Measurements from ENCODE around the gene ANKRD34C. TPM values are rescaled to one million over a fixed set of nuclear protein-coding genes. Genes with fewer than 3 reads are reported as not detected.

Gene ANKRD34C
- not detected for total RNA-seq

DNA sequence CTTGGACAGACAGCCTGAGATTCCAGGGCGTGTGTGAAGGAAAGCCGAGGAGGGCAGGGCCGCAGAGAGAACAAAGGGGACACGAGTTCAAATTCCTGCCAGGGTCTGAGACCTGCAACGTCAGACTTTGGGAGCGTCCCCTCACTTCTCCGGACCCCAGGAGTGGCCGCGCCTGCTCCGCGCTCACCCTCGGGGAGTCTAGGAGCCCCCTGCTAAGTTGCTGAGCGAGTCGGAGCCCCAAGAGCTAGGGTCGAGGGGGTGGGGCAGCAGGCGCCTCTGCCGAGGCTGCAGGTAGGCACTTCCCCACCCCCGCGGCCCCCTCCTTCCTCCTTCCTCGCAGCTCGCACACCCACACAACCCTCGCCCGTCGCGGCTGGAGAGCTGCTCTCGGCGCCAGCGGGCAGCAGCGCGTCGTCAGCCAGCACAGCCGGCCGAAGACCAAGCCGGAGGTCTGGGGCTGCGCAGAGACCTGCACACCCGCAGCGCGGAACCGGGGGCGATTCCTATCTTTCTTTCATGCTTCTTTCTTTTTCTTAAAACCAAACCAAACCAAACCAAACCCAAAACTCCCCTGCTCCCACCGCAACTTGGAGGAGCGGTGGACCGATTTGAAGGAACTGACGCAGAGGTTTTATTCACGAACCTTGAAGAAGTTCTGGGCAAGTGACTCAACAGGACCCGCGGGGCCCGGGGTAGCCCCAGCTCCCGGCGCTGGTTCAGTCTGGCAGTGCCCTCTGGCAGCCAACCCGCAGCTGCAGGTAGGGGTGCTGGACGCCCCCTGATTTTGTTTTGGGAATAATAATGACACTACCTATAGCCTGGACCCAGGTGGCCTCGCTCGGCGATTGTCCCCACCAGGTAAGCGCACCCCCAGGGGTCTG is at the start of gene ANKRD34C:
TSS of gene ANKRD34C (plus strand) at position 352 of the 881 bp plus-strand sequence. CDS start 10,563 bp downstream, outside the sequence.
- DNase-seq = no peak

DNA sequence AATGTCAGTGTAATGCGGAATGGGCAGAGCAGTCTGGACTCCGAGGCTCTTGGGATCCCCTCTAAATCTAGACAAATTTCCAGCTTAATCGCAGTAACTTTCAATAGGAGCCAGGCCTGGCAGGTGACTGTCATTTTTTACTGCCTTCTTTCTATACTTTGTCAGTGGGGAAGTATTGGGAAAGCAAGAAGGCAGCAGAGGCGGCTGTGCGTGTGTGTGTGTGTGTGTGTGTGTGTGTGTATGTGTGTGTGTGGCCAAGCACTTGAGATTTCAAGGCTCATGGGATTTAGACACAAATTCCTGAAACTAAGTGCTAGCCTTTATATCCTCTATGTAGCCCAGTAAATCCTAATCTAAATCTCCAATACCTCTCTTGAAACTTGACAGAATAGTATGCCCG is 49.3 kb upstream of the ANKRD34C start:
- no peak for DNase-seq

DNA sequence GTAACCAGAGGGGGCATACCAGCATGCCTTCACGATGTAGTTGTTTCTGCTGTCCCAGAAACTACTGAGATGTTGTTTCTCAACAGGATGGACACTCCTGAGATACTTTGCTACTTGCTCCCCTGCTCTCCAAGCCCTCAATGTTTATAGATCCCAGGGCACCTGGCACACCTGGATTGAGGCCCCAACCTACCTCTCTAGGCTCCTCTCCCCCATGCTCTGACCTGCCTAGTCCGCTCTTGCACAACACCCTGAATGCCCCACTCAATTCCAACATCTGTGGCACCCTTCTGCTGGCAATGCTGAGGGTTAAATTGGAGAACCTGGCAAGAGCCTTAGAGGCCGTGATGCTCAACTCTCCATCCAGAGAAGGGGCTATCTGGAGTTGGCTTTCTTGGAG is 42.5 kb upstream of the ANKRD34C start:
- DNase-seq = no peak

- DNase-seq = no peak
Observed at GRCh38 chr15:79243723-79244122, 38.8 kb upstream of the ANKRD34C start.

DNA sequence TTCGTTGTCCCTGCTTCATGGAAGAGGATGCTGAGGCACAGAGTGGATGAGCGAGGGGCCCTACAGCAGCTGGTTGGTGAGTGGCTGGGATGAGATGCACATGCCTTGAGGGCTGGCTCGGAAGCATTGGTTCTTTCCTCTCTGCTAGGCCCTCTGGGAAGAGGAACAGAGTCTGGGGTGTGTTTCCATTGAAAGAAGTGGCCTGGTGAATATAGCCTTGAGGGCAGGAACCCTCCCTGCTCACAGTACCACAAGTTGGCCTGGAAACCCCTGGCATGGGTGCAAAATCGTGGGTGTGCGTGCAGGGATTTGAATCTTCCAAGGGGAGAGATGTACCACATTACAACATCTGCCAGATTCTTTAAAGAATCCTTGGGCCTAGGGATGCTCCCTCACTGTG is 37.6 kb upstream of the ANKRD34C start:
- no peak for DNase-seq

- DNase-seq = no peak
Observed at GRCh38 chr15:79248183-79248582, 34.3 kb upstream of the ANKRD34C start.

DNA sequence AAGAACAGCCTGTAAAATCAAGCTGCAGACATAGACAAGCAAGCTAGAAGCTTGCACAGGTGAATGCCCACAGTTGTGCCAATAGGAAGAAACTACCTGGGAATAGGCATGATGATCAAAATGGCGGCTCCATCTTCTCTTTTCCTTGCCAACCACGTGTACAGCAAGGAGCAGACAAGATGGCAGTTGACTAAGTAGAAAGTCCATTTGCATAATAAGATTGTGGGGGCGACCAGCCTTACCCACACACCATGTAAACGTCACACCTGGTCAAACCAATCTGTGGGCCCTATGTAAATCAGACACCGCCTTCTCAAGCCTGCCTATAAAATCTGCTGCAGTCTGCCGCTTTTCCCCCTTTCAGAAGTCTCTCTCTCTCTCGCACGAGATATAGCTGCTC is 25.1 kb upstream of the ANKRD34C start:
- no peak for DNase-seq

- DNase-seq = no peak
Observed at GRCh38 chr15:79261836-79262235, 20.7 kb upstream of the ANKRD34C start.

DNA sequence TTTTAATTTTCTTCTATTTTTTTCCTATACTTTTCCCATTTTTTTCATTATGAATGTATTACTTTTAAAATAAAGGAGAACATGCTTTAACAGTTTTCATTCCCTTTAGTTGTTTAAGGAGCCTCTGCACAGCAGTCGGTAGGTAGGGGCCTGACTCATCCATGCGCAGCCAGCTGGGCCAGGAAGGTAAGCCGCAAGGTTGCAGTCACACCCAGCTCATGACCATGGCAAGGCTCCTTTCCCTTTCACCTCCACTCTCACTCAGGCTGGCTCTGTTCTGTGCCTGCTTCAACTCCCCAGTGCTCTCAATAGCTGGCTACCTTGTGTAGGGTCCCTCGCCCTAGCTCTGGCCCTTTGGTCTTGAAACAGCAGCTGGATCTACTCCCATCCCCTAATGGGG is 17.4 kb upstream of the ANKRD34C start:
- no peak for DNase-seq

DNA sequence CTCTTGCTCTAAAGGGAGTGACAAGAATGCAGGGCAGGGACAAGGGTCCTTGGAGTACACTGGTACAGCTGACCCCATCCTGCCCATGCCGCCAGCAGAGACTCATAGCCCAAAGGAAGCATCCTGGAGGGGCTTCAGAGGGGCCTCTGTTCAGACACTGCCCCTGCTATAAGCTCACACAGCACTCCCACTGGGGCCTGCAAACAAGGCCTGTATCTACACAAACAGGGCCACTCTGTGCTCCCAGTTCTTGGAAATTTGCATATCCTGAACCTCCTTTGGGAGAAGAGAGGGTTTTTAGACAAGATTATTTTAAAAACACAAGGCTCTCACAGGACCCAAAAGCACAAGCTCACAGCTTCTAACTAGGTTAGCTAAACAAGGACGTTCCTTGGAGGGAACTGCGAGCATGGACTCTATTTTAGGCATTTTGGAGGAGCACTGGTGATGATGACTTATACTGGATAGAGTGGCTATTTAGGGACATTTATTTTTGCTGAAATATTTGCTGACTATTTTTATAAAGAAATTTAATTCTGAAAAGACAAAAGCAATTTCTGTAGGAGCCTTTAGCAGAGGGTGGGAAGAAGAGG is 16.4 kb upstream of the ANKRD34C start:
- DNase-seq = no peak

DNA sequence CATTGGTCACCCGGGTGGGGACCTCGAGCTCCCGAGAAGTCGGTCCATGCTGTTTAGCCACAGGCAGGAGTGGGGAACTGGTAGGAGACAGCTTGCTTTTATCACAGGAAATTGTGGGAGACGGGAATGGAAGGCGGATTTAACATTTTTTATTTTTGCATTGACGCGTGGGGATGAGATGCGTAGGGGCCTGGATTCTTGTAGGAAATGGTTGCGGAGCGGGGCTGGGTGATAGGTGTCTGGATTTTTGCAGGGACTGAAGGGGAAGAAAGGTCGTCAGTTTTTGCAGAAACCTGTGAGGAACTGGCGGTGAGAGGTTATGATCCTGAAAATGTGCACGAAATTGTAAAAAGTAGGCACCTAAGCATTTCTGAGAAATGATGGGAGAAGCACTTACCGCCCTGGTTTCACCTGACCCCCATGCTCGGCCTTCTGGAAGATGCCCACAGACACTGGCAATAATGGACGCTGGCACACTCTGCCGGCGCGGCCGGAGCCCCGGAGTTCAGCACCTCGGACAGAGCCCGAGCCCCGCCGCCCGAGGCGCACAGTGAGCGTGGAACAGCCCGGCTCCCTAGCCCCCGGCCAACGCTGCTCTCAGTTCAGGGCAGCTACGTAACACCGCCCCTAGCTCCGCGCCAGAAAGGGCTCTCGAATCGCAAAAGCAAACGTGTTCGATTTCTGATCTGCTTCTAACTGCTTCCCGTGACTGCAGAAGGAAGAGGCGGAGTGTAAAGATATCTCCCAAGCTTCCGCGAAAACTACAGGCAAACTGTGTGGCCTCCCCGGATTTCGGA is 928 bp downstream of the ANKRD34C start:
- no peak for DNase-seq

DNA sequence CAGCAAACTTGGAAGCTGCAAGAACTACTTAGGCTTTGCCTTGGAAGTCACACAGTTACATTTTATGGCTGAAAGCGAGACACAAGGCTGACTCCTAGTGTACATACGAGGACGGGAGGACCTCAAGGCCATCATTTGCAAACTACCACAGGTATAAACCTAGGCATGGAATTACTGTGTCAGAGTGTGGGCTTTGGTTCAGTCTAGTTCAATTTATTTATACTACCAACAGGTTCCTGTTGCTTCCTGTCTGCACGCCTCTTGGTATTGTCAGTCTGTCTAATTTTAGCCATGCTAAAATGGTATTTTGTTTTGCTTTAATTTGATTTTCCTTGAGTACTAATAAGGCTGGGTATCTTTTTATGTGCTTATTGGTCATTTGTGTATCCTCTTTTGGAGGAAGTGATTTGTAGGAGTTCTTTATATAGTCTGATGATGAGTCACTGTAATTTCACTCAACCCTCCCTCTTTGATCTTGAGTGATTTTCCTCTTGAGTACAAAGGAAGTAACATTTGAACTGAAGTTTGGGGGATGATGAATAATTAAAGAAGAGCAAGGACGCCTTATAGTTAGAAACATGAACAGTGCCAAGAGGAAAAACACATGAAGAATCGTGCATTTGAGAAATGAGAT is 8.2 kb downstream of the ANKRD34C start:
- no peak for DNase-seq

DNA sequence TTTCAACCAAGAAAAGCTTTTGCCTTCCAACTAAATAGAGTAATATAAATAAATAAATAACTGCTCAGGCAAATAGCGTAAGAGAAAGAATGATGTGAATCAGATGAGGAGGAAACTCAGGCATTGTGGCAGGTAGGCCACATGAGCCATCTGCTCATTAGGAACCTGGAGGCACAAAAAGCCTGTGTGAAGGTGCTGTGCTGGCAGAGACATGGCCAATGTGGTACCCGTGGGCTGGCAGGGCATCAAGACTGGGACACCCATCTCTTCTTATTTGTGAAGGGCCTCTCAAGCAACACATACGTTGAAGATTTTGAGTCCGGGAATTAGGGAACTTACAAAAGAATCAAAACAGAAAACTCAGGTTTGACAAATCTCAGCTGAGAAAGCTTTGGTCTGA is 9.5 kb downstream of the ANKRD34C start:
- no peak for DNase-seq

DNA sequence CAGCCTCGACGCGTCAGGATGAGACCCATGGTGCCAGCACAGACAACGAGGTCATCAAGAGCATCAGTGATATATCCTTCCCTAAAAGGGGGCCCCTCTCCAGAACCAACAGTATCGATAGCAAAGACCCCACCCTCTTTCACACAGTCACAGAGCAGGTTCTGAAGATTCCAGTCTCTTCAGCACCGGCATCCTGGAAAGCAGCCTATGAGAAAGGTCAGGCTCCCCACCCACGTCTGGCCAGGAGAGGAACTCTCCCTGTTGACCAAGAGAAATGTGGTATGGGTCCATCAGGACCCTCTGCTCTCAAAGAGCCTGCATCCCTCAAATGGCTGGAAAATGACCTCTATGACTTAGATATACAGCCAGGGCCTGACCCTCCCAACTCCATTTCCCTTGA is 11.6 kb downstream of the ANKRD34C start:
- no peak for DNase-seq

DNA sequence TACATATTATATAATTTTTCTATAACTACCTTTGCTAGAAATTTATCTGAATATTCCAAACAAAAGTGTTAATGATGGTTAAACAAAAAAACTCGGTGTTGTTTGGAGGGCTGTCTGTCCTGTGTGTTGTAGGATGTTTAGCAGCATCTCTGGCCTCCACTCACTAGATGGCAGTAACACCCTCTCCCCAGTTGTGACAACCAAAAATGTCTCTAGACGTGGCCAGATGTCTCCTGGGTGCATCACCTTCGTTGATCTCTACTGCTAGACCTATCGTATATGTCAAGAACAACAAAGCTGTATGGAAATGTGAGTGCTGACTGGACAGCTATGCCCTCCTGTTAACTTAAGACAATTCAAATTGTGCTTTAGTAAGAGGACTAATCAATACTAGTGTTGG is 14.1 kb downstream of the ANKRD34C start:
- DNase-seq = no peak

DNA sequence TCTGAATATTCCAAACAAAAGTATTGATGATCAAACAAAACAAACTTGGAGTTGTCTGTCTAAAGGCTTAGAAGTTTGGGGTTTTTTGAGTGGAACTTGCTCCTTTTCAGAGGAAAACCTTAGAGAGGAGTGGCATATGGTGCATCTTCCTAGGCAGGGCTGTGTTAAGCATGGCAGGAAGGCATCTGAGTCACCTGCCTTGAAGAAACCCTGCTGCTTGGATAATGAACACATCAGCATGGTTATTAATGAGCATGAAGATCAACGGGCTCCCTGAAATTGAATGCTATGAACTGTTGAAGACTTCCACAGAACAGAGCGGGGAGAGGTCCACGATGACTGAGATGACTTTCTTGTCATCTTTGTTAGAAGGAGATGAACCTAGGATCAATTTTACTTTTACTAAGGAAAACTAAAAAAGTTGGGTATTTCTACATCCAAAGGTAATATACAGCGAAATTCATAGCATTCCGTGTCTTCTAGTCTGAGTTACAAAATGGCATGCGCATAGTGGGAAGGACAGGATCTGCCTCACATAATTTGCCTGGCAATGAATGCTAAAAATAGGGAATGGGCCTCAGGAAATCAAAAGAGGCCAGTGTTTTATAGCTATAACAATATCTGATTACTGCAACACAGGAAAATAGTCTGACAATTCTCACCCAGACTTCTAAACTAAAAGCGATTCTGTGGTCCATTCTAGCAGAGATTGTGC is 16.8 kb downstream of the ANKRD34C start:
- DNase-seq = no peak

DNA sequence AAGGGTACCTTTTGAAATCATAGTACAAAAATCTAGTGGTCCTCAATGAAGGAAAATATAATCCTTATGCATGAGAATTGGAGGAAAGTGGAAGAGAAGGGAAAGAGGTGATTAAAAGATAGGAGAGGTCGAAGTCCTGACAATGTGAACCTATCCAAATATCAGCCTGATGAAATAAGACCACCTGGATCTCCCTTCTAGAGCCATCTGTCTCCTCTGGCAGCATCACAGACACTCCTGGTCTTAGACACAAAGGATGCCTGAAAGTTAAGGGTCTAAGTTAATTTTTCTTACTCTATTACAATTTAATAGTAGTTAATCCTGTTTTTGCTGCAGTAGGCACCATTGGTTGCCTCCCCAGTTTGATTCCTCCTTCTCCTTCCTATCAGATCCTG is 17.3 kb downstream of the ANKRD34C start:
- no peak for DNase-seq

GRCh38 chr15:79307251-79307650 is 24.7 kb downstream of the ANKRD34C start:
- DNase-seq = no peak

- DNase-seq = no peak
Observed at GRCh38 chr15:79308874-79309273, 26.4 kb downstream of the ANKRD34C start.

DNA sequence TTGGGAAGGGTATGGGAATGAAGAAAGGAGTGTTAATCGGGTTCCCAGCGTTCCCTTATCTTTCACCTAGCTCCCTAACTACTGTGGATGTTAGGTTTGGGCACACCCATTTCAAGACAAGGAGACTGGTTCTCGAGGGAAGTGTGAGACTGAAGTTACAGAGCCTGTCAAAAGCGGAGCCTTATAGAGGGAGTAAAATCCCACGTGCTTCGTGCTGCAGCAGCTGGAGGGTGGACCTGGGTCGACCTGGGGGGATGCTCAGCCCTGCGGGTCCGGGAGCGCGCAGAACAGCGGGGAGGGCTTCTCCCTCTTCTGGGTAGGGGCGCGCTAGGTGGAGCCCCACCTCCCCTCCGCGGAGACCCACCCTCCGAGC is 28.1 kb downstream of the ANKRD34C start:
- no peak for DNase-seq

- peak; percentile 45 for DNase-seq
Observed at GRCh38 chr15:79310985-79311900, 28.7 kb downstream of the ANKRD34C start, which contains the start of gene TMED3. TMED3 (plus strand) TSS chr15:79311112; CDS start chr15:79311250, 138 bp downstream.

All from effector CD4-positive, alpha-beta T cell (primary cell).